Lung (tissue), 12 donors: ENCODE data around the gene ODAD2. TPM values are rescaled to one million over a fixed set of nuclear protein-coding genes. Genes with fewer than 3 reads are reported as not detected.
A peak's percentile ranks its signal among the peaks of the same experiment; 100 is the strongest.

Experiments used
- ATAC-seq: fragments of 200-7000 bp; cut with Tn5 transposase; one replicate; pipeline ENCODE4 v1.9.1; 2020; ENCODE audit warnings: moderate number of reproducible peaks; ENCODE audit not compliant: insufficient read depth, low FRiP score
- DNase-seq, 3 donors: peaks; one replicate each; pipeline ENCODE4 v3.0.0-alpha.2; 2013 to 2017
- H3K27ac ChIP-seq, 2 donors: one replicate each; pipeline ENCODE4 v1.5.1; 2013; ENCODE audit warnings: mild to moderate bottlenecking in 2 of 2, moderate library complexity in 2 of 2, control low read depth in 1 of 2, inconsistent platforms in 1 of 2, low read depth in 1 of 2, low read length in 1 of 2
- H3K27me3 ChIP-seq, 3 donors: one replicate each; pipeline ENCODE4 v1.5.1; 2013; ENCODE audit warnings: low read length in 2 of 3; ENCODE audit not compliant: control insufficient read depth in 3 of 3, insufficient read depth in 3 of 3
- H3K36me3 ChIP-seq, 4 donors: one replicate each; pipeline ENCODE4 v1.5.1; 2013; ENCODE audit warnings: low read length in 4 of 4, mild to moderate bottlenecking in 1 of 4, moderate library complexity in 1 of 4; ENCODE audit not compliant: control insufficient read depth in 4 of 4, insufficient read depth in 4 of 4
- H3K4me1 ChIP-seq, 5 donors: one replicate each; pipeline ENCODE4 v1.5.1; 2013; ENCODE audit warnings: low read length in 5 of 5, mild to moderate bottlenecking in 2 of 5, moderate library complexity in 1 of 5; ENCODE audit not compliant: control insufficient read depth in 5 of 5, insufficient read depth in 5 of 5
- H3K4me3 ChIP-seq: one replicate; pipeline ENCODE4 v1.5.1; 2013; ENCODE audit warnings: mild to moderate bottlenecking, control low read depth, moderate library complexity
- H3K9ac ChIP-seq, 2 donors: one replicate each; pipeline ENCODE4 v1.5.1; 2013; ENCODE audit warnings: low read length in 2 of 2, control low read depth in 1 of 2; ENCODE audit not compliant: insufficient read depth in 1 of 2
- H3K9me3 ChIP-seq, 4 donors: one replicate each; pipeline ENCODE4 v1.5.1; 2013; ENCODE audit warnings: low read length in 3 of 4, mild to moderate bottlenecking in 1 of 4, moderate library complexity in 1 of 4; ENCODE audit not compliant: control insufficient read depth in 4 of 4, insufficient read depth in 3 of 4
- WGBS, 2 donors: extraction: QIAGEN DNeasy Blood & Tissue Kit; methylation state at CpG; one replicate each; pipeline ENCODE4 v1.1.7; 2013; 5-methylcytosine and 5-hydroxymethylcytosine counted together
- polyA plus RNA-seq, 2 donors: library from polyadenylated mRNA; stranded (reverse); fragments of 200-250 nt; gene quantifications; one replicate each; pipeline ENCODE4 v1.2.1, GENCODE V29; 2013
- total RNA-seq, 2 donors: library from RNA; depleted of rRNA in 1 of 2; stranded (reverse); fragments of >200 nt in 1 of 2; gene quantifications; one replicate each; pipeline ENCODE4 v1.2.1, GENCODE V29; 2014 to 2021
- TF ChIP-seq, protein P1 (sequence below): IDR thresholded peaks from 2 replicates; pipeline ENCODE4 v1.5.1; 2012; ENCODE audit warnings: mild to moderate bottlenecking; ENCODE audit errors: control extremely low read depth, extremely low read depth
- donor health status: control.
- donor health status: control.
- donor health status: Bipolar disorder and iron deficiency.
- donor health status: healthy.
- donor health status: DM: yes; HTN: yes; CAD: no.

Gene ODAD2
- total and polyA plus RNA-seq, 4 donors = 1.8 to 16.6 (median 7.6) TPM

DNA sequence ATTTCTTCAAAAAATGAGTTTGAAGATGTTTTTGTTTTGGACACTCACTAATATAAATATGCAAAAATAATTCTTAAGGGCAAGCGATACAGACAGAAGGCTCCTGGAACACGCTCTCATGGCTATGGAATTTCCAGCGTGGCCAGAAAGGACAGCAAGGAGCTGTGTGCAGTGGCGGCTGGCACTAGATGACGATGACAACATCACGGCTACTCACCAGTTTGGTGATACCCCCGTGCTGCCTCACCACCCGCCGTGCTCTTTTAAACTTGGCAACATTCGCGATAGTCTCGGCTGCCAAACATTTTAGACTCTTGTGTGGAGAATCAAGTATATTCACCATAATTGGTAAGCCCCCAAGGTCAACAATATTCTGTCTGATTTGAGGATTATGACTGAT lies 54.9 kb downstream of the ODAD2 start:
- no peaks in the 10 kb centered on the region for H3K36me3 ChIP-seq
- TF ChIP-seq, protein P1, sequence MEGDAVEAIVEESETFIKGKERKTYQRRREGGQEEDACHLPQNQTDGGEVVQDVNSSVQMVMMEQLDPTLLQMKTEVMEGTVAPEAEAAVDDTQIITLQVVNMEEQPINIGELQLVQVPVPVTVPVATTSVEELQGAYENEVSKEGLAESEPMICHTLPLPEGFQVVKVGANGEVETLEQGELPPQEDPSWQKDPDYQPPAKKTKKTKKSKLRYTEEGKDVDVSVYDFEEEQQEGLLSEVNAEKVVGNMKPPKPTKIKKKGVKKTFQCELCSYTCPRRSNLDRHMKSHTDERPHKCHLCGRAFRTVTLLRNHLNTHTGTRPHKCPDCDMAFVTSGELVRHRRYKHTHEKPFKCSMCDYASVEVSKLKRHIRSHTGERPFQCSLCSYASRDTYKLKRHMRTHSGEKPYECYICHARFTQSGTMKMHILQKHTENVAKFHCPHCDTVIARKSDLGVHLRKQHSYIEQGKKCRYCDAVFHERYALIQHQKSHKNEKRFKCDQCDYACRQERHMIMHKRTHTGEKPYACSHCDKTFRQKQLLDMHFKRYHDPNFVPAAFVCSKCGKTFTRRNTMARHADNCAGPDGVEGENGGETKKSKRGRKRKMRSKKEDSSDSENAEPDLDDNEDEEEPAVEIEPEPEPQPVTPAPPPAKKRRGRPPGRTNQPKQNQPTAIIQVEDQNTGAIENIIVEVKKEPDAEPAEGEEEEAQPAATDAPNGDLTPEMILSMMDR = no peak
- H3K4me3 ChIP-seq = no peak overlapping the region
- DNase-seq (no peak), ATAC-seq (no peak)
- H3K9ac ChIP-seq = no peak overlapping the region
- no peaks in the 10 kb centered on the region for H3K27me3 ChIP-seq
- WGBS, 2 donors = 91 to 92% methylated on average over 12 of the region's 12 CpGs
- no peak overlapping the region for H3K27ac ChIP-seq
- H3K9me3 ChIP-seq = no peaks in the 10 kb centered on the region
- H3K4me1 ChIP-seq = peaks cover 0 to 9% (median 0%) of the 10 kb centered on the region in 5 donors

DNA sequence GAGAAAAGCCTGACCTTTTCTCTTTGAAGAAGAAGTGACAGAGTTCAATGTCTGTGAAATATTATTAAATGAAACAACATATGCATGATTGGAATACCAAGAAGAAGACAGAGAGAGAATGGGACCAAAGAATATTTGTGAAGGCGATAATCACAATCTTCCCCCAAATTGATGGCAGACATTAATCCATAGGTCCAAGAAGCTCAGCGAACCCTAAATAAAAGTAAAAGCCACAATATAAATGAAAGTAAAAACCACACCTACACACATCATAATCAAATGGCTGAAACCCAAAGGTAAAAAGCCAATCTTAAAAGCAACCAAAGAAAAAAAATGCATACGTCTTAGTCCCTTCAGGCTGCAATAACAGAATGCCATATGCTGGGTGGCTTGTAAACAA lies 84.0 kb downstream of the ODAD2 start:
- H3K27me3 ChIP-seq = no peaks in the 10 kb centered on the region
- ATAC-seq (no peak), DNase-seq (no peak)
- no peak overlapping the region for H3K4me3 ChIP-seq
- 92 to 97% methylated on average over 3 of the region's 3 CpGs for WGBS, 2 donors
- no peak overlapping the region for H3K27ac ChIP-seq
- TF ChIP-seq, protein P1 = no peak
- peaks cover 0 to 5% (median 0%) of the 10 kb centered on the region in 4 donors for H3K9me3 ChIP-seq
- peaks cover 0 to 18% (median 0%) of the 10 kb centered on the region in 5 donors for H3K4me1 ChIP-seq
- peaks cover 0 to 3% (median 0%) of the 10 kb centered on the region in 4 donors for H3K36me3 ChIP-seq
- H3K9ac ChIP-seq = no peak overlapping the region

DNA sequence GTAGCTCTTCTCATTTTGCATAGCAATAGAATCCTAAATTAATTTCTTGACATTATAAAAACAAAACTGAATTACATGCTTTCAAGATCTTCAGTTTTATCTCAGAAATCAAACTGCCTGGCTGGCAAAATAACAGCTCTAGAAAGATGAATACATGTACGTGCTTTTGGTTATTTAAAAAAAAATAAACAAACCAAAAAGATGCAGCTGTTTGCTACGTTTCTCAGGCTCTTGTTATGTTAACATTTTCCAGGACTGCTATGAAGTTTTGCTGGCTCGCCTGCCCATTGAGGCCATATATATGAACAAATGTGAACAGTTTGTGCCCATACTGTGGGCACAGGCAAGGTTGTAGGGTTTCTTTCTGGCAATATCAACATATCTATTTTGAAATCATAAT lies 86.6 kb downstream of the ODAD2 start:
- DNase-seq (peak in 2 of 3 donors; percentile 51 to 66), ATAC-seq (no peak)
- WGBS, 2 donors = 62 to 65% methylated on average over 3 of the region's 3 CpGs
- H3K27me3 ChIP-seq = no peaks in the 10 kb centered on the region
- no peak overlapping the region for H3K27ac ChIP-seq
- H3K4me3 ChIP-seq = no peak overlapping the region
- H3K4me1 ChIP-seq = peaks cover 0 to 25% (median 0%) of the 10 kb centered on the region in 5 donors
- TF ChIP-seq, protein P1 = no peak
- peaks cover 0 to 5% (median 0%) of the 10 kb centered on the region in 4 donors for H3K9me3 ChIP-seq
- H3K9ac ChIP-seq = no peak overlapping the region
- H3K36me3 ChIP-seq = peaks cover 0 to 3% (median 0%) of the 10 kb centered on the region in 4 donors

DNA sequence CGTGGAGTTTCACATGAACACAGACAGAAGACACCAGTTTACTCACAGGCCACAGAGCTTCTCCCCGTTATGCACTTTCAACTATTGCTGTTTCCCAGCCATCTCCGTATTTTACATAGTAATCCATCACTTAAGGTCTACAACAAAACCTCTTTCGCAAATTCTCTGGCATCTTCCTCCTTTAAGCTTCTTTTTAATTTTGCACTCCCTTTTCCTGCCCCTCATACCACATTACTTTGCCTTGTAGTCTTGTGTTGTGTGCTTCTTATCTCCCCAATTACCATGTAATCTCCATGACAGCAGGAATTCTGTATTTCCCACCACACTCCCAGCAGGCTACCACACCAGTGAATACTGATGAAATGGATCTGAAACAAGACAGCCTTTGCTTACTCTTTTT lies 87.3 kb downstream of the ODAD2 start:
- H3K36me3 ChIP-seq = peaks cover 0 to 3% (median 0%) of the 10 kb centered on the region in 4 donors
- no peak overlapping the region for H3K9ac ChIP-seq
- H3K27me3 ChIP-seq = no peaks in the 10 kb centered on the region
- H3K4me3 ChIP-seq = no peak overlapping the region
- ATAC-seq = no peak
- H3K27ac ChIP-seq = no peak overlapping the region
- peak; percentile 46 to 89 (median 82) for DNase-seq
- H3K9me3 ChIP-seq = peaks cover 0 to 5% (median 0%) of the 10 kb centered on the region in 4 donors
- 65 to 78% methylated on average over 4 of the region's 4 CpGs for WGBS, 2 donors
- TF ChIP-seq, protein P1 = no peak
- peaks cover 0 to 25% (median 0%) of the 10 kb centered on the region in 5 donors for H3K4me1 ChIP-seq
